ENCODE results near the gene KLRC3. TPM values are rescaled to one million over a fixed set of nuclear protein-coding genes. Genes with fewer than 3 reads are reported as not detected.
A peak's percentile ranks its signal among the peaks of the same experiment; 100 is the strongest.

The KLRC3 gene
- total RNA-seq, 2 experiments from 2014 or later, result 1.5 to 6.8 TPM

- ChIA-PET POLR2A (interaction anchor here (0.5 to 5.0 kb wide), 14 partner anchors 9 to 150 kb away, joined by 3 to 41 read pairs (median 4); no protein-coding TSS in a partner anchor), CTCF (ENCODE audit: unreplicated experiment) (interaction anchor here (1.1 to 1.9 kb wide), 3 partner anchors 22 to 197 kb away, joined by 4 to 5 read pairs (median 5); no protein-coding TSS in a partner anchor)
- H3K9me3 ChIP-seq (ENCODE audit: low read length), result peaks cover 30% of the 10 kb centered on the region
- peaks cover 31% of the 10 kb centered on the region for H3K36me3 ChIP-seq (ENCODE audit: insufficient read depth, low read length)
- no TSS peak for BruUV-seq (replicated peaks)
- no peaks in the 10 kb centered on the region for H4K20me1 ChIP-seq (ENCODE audit: insufficient read depth, low read length)
- peaks cover 44% of the 10 kb centered on the region for H3K4me1 ChIP-seq (ENCODE audit: insufficient read depth, low read length, poor library complexity, severe bottlenecking)
- H2AFZ ChIP-seq (ENCODE audit: low read length), result peak overlapping the region; percentile 85
- intact Hi-C loops (cut with micrococcal nuclease; ENCODE audit: unreplicated experiment), result loop anchor here (2.0 to 5.0 kb wide), 3 partner anchors 25 to 248 kb away; partner anchors contain the start of gene MAGOHB
- H3K4me2 ChIP-seq (ENCODE audit: low read length), result peak overlapping the region; percentile 86
- H3K27ac ChIP-seq (ENCODE audit: low read depth, low read length, poor library complexity, severe bottlenecking), result peak overlapping the region; percentile 84
- H3K9me2 ChIP-seq (ENCODE audit: insufficient read depth, low read length), result no peaks in the 10 kb centered on the region
- peak; percentile 77 for DNase-seq (ENCODE audit: low spot score)
- H3K4me3 ChIP-seq (ENCODE audit: low read depth, low read length, poor library complexity, severe bottlenecking), result peak overlapping the region; percentile 71
- TF ChIP-seq CTCF (conservative IDR thresholded peaks at IDR 0.05; ENCODE audit: low read length) (no peak), EZH2phosphoT487 (IDR thresholded peaks at IDR 0.05; ENCODE audit: borderline replicate concordance, low read depth, low read length) (no peak)
- no peaks in the 10 kb centered on the region for H3K79me2 ChIP-seq (ENCODE audit: insufficient read depth, low read depth, low read length)
Measured at GRCh38 chr12:10363914-10364814, 56.2 kb downstream of the KLRC3 start.

GRCh38 chr12:10363658-10363913 lies 56.8 kb downstream of the KLRC3 start:
- Histone ChIP-seq H3K4me2 (ENCODE audit: low read length) (peak overlapping the region; percentile 86), H3K9me3 (ENCODE audit: low read length) (peaks cover 29% of the 10 kb centered on the region), H3K36me3 (ENCODE audit: insufficient read depth, low read length) (peaks cover 31% of the 10 kb centered on the region), H3K9me2 (ENCODE audit: insufficient read depth, low read length) (no peaks in the 10 kb centered on the region), H3K27ac (ENCODE audit: low read depth, low read length, poor library complexity, severe bottlenecking) (peak overlapping the region; percentile 84), H3K4me3 (ENCODE audit: low read depth, low read length, poor library complexity, severe bottlenecking) (peak overlapping the region; percentile 71), H3K4me1 (ENCODE audit: insufficient read depth, low read length, poor library complexity, severe bottlenecking) (peaks cover 44% of the 10 kb centered on the region), H2AFZ (ENCODE audit: low read length) (peak overlapping the region; percentile 85), H3K79me2 (ENCODE audit: insufficient read depth, low read depth, low read length) (no peaks in the 10 kb centered on the region), H4K20me1 (ENCODE audit: insufficient read depth, low read length) (no peaks in the 10 kb centered on the region)
- ChIA-PET CTCF (ENCODE audit: unreplicated experiment) (no interaction called here), POLR2A (interaction anchor here (0.5 to 5.0 kb wide), 7 partner anchors 8 to 149 kb away, joined by 3 to 41 read pairs (median 6); no protein-coding TSS in a partner anchor)
- no peak for TF ChIP-seq EZH2phosphoT487 (IDR thresholded peaks at IDR 0.05; ENCODE audit: borderline replicate concordance, low read depth, low read length)
- no peak for TF ChIP-seq CTCF (conservative IDR thresholded peaks at IDR 0.05; ENCODE audit: low read length)
- BruUV-seq (replicated peaks), result no TSS peak
- no peak for DNase-seq (ENCODE audit: low spot score)
- intact Hi-C loops (cut with micrococcal nuclease; ENCODE audit: unreplicated experiment), result loop anchor here (5.0 kb wide), 1 partner anchor 249 kb away; the partner anchor contains the start of gene MAGOHB
